OCI-LY1 (cell line): ENCODE data around the gene MXRA8.

Experiments used
- H2AFZ ChIP-seq: fragments of 200-600 bp; sonication (generic), shearing (Covaris generic); 2 replicates; pipeline ENCODE4 v1.6.0; 2014; ENCODE audit warnings: antibody characterized with exemption, mild to moderate bottlenecking, low read length
- H3F3A ChIP-seq: fragments of 200-600 bp; sonication (generic), shearing (Covaris generic); 2 replicates; pipeline ENCODE4 v1.6.0; 2014; ENCODE audit warnings: mild to moderate bottlenecking, antibody characterized with exemption, low read length, moderate library complexity; ENCODE audit not compliant: insufficient read depth
- H3K27ac ChIP-seq: fragments of 200-600 bp; sonication (generic); 2 replicates; pipeline ENCODE4 v1.5.1; 2014; ENCODE audit warnings: low read length, mixed run types, mild to moderate bottlenecking, low read depth; ENCODE audit not compliant: poor library complexity, severe bottlenecking
- H3K27me3 ChIP-seq: fragments of 200-600 bp; sonication (generic); 2 replicates; pipeline ENCODE4 v1.6.0; 2014; ENCODE audit warnings: antibody characterized with exemption, mild to moderate bottlenecking, low read length, moderate library complexity; ENCODE audit not compliant: insufficient read depth
- H3K36me3 ChIP-seq: fragments of 200-600 bp; sonication (generic); 2 replicates; pipeline ENCODE4 v1.6.1; 2014; ENCODE audit warnings: mild to moderate bottlenecking, antibody characterized with exemption, low read length, moderate library complexity, mixed read lengths; ENCODE audit not compliant: insufficient read depth
- H3K4me1 ChIP-seq: fragments of 200-600 bp; sonication (generic); 2 replicates; pipeline ENCODE4 v1.5.1; 2014; ENCODE audit warnings: mild to moderate bottlenecking, low read length, moderate library complexity; ENCODE audit not compliant: insufficient read depth, severe bottlenecking
- H3K4me2 ChIP-seq: fragments of 200-600 bp; sonication (generic), shearing (Covaris generic); 2 replicates; pipeline ENCODE4 v1.6.1; 2014; ENCODE audit warnings: low read length
- H3K4me3 ChIP-seq: fragments of 200-600 bp; sonication (generic); 2 replicates; pipeline ENCODE4 v1.5.1; 2014; ENCODE audit warnings: low read length, low read depth, mild to moderate bottlenecking, mixed read lengths; ENCODE audit not compliant: poor library complexity, severe bottlenecking
- H3K79me2 ChIP-seq: fragments of 200-600 bp; shearing (Covaris generic); 2 replicates; pipeline ENCODE4 v1.6.1; 2016; ENCODE audit warnings: mixed run types, low read length, mixed read lengths; ENCODE audit not compliant: insufficient read depth
- H3K9ac ChIP-seq: fragments of 200-600 bp; sonication (generic), shearing (Covaris generic); 2 replicates; pipeline ENCODE4 v1.6.1; 2014; ENCODE audit warnings: mild to moderate bottlenecking, low read length, mixed read lengths
- H3K9me2 ChIP-seq: fragments of 200-600 bp; sonication (generic), shearing (Covaris generic); 2 replicates; pipeline ENCODE4 v1.6.1; 2014; ENCODE audit warnings: low read depth, mild to moderate bottlenecking, low read length, mixed read lengths
- H3K9me3 ChIP-seq: fragments of 200-600 bp; shearing (Covaris generic); 2 replicates; pipeline ENCODE4 v1.6.1; 2014; ENCODE audit warnings: low read length, mixed read lengths
- H4K20me1 ChIP-seq: fragments of 200-600 bp; sonication (generic), shearing (Covaris generic); 2 replicates; pipeline ENCODE4 v1.6.0; 2016; ENCODE audit warnings: mild to moderate bottlenecking, low read length; ENCODE audit not compliant: insufficient read depth
- CTCF ChIP-seq: fragments of 200-600 bp; sonication (generic), shearing (Covaris generic); IDR thresholded peaks from 2 replicates; pipeline ENCODE4 v1.5.1; 2017; ENCODE audit warnings: mild to moderate bottlenecking, antibody characterized with exemption, low read length, moderate library complexity, mixed read lengths
- EZH2 ChIP-seq: fragments of 200-600 bp; sonication (generic), shearing (Covaris generic); IDR thresholded peaks from 2 replicates; pipeline ENCODE4 v1.8.0; 2017; ENCODE audit warnings: borderline replicate concordance, mixed run types, mild to moderate bottlenecking, antibody characterized with exemption, low read length, moderate library complexity, mixed read lengths

MXRA8 gene

GRCh38 chr1:1321477-1321876, 36.9 kb downstream of the MXRA8 start:
- no peak for TF ChIP-seq CTCF
- no peak for TF ChIP-seq EZH2
- Histone ChIP-seq H3K9ac (no peak overlapping the region), H2AFZ (no peak overlapping the region), H3K79me2 (peaks cover 17% of the 10 kb centered on the region), H3K4me2 (no peak overlapping the region), H3K9me2 (no peaks in the 10 kb centered on the region), H3K27ac (no peak overlapping the region), H3K27me3 (no peaks in the 10 kb centered on the region), H4K20me1 (no peaks in the 10 kb centered on the region), H3K4me3 (no peak overlapping the region), H3K36me3 (peaks cover 46% of the 10 kb centered on the region), H3K4me1 (peaks cover 24% of the 10 kb centered on the region), H3K9me3 (no peaks in the 10 kb centered on the region), H3F3A (no peaks in the 10 kb centered on the region)

- Histone ChIP-seq H2AFZ (no peak overlapping the region), H3K36me3 (peaks cover 52% of the 10 kb centered on the region), H3K9me2 (no peaks in the 10 kb centered on the region), H3K4me3 (no peak overlapping the region), H3K9me3 (no peaks in the 10 kb centered on the region), H3K27me3 (no peaks in the 10 kb centered on the region), H3K4me1 (peaks cover 21% of the 10 kb centered on the region), H3K9ac (no peak overlapping the region), H3K27ac (no peak overlapping the region), H3F3A (no peaks in the 10 kb centered on the region), H3K4me2 (no peak overlapping the region), H4K20me1 (no peaks in the 10 kb centered on the region), H3K79me2 (peaks cover 17% of the 10 kb centered on the region)
- no peak for TF ChIP-seq CTCF
- no peak for TF ChIP-seq EZH2
Observed at GRCh38 chr1:1320666-1321448, 37.5 kb downstream of the MXRA8 start.

GRCh38 chr1:1319646-1319941, 38.8 kb downstream of the MXRA8 start:
- Histone ChIP-seq H3K4me2 (no peak overlapping the region), H3K9ac (no peak overlapping the region), H3K9me2 (no peaks in the 10 kb centered on the region), H2AFZ (no peak overlapping the region), H3K9me3 (no peaks in the 10 kb centered on the region), H3K27ac (no peak overlapping the region), H3F3A (no peaks in the 10 kb centered on the region), H3K4me1 (peaks cover 15% of the 10 kb centered on the region), H3K27me3 (no peaks in the 10 kb centered on the region), H4K20me1 (no peaks in the 10 kb centered on the region), H3K79me2 (peaks cover 17% of the 10 kb centered on the region), H3K36me3 (peaks cover 61% of the 10 kb centered on the region), H3K4me3 (no peak overlapping the region)
- TF ChIP-seq EZH2 (no peak), CTCF (no peak)
